Kidney epithelial cell (primary cell): Measurements from ENCODE around the gene FBLN1. TPM values are rescaled to one million over a fixed set of nuclear protein-coding genes. Genes with fewer than 3 reads are reported as not detected.
"Not testable (repeated sequence)": the region's sequence is repeated elsewhere in the genome, so short reads cannot be mapped to it uniquely, and the experiment has no call there.

Experiments used
- DNase-seq: peaks from one replicate; pipeline ENCODE4 v3.0.0-alpha.2; 2010; ENCODE audit warnings: low read depth
- H3K27me3 ChIP-seq: 2 replicates; pipeline ENCODE4 v1.6.0; 2011; ENCODE audit warnings: low read length; ENCODE audit not compliant: control insufficient read depth, insufficient read depth
- H3K36me3 ChIP-seq: 2 replicates; pipeline ENCODE4 v1.5.1; 2011; ENCODE audit warnings: low read length; ENCODE audit not compliant: control insufficient read depth, insufficient read depth
- H3K4me3 ChIP-seq: 2 replicates; pipeline ENCODE4 v1.5.1; 2011; ENCODE audit warnings: low read depth, mild to moderate bottlenecking, control low read depth, low read length
- total RNA-seq: library from RNA; depleted of rRNA; stranded (reverse); fragments of >200 nt; gene quantifications from 2 replicates; pipeline ENCODE4 v1.2.3, GENCODE V29; 2015
- TF ChIP-seq, protein P1 (sequence below): IDR thresholded peaks from 2 replicates; pipeline ENCODE4 v1.5.1; 2011; ENCODE audit warnings: mild to moderate bottlenecking, moderate library complexity, low read length, control low read depth, inconsistent platforms; ENCODE audit not compliant: insufficient read depth, poor library complexity, severe bottlenecking

The FBLN1 gene
- total RNA-seq, 1 donor from 2014 or later = 32.8 TPM

DNA sequence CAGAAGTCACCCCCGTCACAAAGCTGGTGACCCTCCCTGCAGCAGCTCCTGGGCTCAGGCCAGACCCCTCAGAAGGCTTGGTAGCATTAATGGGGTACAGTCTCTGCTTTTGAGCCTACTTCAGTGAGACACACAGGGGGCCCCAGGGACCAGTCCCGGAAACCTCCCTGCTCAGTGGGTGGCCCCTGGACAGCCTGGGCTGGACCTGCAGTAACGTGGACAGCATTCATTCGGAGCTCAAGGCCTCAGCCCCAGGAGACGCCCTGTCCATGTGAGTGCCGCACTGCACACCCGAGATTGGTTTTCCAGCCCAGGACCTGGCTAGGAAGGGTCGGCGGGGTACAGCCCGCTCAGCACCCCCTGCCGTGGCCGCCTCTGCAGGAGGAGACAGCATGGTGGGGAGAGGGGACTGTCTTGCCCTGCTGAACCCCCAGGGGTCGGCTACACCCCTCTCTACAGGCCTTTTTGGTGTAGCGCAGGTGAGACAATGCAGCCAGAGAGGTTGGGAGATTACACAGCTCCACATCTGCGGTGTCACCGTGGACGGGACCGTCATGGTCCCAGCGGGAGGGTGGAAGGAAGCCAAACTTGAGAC is 83.4 kb downstream of the FBLN1 start:
- Histone ChIP-seq H3K4me3 (no peak overlapping the region), H3K27me3 (no peaks in the 10 kb centered on the region), H3K36me3 (no peaks in the 10 kb centered on the region)
- no peak for DNase-seq
- TF ChIP-seq, protein P1, sequence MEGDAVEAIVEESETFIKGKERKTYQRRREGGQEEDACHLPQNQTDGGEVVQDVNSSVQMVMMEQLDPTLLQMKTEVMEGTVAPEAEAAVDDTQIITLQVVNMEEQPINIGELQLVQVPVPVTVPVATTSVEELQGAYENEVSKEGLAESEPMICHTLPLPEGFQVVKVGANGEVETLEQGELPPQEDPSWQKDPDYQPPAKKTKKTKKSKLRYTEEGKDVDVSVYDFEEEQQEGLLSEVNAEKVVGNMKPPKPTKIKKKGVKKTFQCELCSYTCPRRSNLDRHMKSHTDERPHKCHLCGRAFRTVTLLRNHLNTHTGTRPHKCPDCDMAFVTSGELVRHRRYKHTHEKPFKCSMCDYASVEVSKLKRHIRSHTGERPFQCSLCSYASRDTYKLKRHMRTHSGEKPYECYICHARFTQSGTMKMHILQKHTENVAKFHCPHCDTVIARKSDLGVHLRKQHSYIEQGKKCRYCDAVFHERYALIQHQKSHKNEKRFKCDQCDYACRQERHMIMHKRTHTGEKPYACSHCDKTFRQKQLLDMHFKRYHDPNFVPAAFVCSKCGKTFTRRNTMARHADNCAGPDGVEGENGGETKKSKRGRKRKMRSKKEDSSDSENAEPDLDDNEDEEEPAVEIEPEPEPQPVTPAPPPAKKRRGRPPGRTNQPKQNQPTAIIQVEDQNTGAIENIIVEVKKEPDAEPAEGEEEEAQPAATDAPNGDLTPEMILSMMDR = no peak

DNA sequence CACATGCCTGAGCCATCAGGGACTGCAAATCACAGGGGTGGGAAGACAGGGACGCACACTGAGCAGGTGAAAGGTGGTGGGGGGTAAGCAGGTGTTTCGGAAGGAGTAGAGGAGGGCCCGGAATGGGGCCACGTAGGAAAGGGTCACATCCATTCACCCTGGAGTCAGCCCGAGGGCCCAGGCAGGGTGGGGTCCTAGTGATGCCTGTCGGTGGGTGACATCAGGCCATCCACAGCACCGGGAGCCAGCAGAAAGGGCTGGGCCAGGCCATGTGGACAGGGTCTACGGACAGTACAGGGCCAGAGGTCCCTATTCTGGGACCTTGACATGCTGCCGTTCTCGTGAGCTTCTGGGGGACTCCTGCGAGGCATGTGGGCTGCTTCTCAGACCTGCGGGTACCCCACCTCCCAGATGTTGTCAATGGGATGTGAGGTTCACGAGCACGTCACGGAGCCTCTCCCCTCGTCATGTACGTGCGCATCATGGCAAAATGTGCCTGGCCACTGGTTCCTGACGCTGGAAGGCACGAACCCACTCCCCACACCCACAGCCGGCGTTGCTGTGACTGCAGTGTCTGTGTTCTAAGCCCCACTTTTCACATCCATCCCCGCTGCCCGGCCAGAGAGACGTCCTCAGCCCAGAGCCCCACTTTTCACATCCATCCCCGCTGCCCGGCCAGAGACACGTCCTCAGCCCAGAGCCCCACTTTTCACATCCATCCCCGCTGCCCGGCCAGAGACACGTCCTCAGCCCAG is 84.1 kb downstream of the FBLN1 start:
- H3K36me3 ChIP-seq = no peaks in the 10 kb centered on the region
- TF ChIP-seq, protein P1 = no peak
- DNase-seq = no peak
- H3K27me3 ChIP-seq = no peaks in the 10 kb centered on the region
- H3K4me3 ChIP-seq = no peak overlapping the region

DNA sequence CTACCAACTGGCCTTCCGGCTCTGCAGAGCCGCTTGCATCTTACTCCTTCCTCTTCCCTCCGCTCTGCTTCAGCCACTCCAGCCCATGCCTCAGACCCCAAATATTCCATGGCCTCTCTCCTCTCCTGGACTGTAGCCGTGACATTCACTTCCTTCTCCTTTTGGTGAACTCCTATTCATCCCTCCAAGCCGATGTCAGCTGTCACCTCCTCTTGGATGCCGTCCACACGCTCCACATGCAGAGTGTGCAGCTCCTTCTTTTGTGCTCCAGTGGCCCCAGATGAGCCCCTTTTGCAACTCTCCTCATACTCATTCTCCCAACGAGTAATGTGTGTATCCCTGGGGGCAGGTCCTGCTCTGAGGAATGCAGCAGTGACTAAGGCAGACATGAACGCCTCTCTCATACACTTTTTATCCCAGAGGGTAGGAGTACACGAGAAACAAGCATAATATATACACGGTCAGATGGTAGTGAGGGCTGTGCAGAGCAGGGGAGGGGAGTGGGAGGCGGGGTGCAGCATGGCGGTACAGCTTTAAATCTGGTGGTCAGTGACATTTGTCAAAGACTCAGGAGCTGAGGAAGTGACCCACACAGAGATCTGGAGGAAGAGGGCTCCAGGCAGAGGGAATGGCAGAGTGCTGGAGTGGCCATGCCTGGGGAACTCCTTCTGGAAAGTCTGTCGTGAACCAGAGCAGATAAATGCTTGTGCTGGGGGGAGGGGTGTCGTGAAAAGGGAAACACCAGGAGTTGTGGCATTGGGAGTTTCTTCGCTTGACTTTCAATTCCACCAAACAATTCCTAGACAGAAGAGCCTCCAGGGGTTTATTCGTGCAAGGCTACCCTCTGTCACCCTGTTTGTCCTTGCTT is 85.2 kb downstream of the FBLN1 start:
- H3K4me3 ChIP-seq = no peak overlapping the region
- TF ChIP-seq, protein P1 = no peak
- no peak for DNase-seq
- no peaks in the 10 kb centered on the region for H3K36me3 ChIP-seq
- no peaks in the 10 kb centered on the region for H3K27me3 ChIP-seq

DNA sequence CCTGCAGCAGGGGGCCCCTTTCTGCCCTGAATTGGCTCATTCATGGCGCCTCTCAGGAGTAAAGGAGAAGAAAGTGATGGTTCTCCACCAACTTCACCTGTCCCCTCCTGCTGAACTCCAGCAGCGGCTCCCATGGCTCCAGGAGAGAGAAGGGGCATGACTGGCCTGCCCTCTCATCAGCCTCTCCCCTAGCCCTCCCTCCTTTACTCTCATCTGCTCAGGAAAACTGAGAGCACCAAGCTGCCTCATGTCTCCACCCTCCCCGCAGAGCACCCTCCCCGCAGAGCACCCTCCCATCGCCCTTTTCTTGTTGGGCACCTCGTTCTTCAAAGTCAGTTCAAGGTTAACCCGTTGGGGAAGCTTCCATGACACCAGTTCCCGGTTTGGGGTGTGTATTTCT is 86.9 kb downstream of the FBLN1 start:
- TF ChIP-seq, protein P1 = no peak
- DNase-seq = no peak
- H3K27me3 ChIP-seq = no peaks in the 10 kb centered on the region
- H3K36me3 ChIP-seq = no peaks in the 10 kb centered on the region
- no peak overlapping the region for H3K4me3 ChIP-seq

DNA sequence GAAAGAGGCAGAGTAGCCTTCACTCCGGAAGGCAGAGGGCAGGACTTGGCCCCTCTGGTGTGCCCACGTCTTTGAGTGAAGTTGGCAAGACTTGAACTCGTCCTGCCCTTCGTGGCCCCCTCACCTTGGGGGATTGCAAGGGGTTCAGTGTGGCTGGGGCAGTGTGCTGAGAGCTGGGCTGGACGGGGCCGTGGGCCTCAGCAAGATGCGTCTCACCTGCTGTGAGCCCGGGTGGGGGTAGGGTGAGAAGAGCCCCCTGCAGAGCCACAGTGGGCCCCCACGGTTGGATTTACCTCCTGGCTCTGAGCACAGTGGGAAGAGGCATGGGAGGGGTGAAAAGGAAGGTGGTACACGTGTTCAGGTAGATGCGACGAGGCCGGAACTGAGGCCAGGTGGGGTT is 87.6 kb downstream of the FBLN1 start:
- Histone ChIP-seq H3K36me3 (no peaks in the 10 kb centered on the region), H3K4me3 (no peak overlapping the region), H3K27me3 (no peaks in the 10 kb centered on the region)
- no peak for DNase-seq
- TF ChIP-seq, protein P1 = no peak

DNA sequence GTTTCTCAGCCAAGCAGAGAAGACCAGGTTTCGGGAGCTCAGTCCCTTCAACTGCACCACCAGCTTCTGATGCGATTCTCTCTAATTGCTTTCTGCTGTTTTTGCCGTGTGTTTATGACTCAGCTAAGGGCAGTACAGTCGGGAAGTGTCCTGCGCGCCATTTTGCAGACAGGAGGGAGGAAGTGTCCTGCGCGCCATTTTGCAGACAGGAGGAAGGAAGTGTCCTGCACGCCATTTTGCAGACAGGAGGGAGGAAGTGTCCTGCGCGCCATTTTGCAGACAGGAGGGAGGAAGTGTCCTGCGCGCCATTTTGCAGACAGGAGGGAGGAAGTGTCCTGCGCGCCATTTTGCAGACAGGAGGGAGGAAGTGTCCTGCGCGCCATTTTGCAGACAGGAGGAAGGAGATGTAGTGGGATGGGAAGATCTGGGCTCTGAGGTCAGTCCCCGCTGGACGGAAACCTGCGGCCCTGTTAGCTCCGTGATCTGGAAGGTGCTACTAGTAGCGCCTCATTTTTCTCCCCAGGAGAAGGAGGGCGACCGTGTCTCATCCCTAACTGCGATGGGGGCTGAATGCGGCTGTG is 89.0 kb downstream of the FBLN1 start:
- DNase-seq, H3K27me3 ChIP-seq, H3K4me3 ChIP-seq, H3K36me3 ChIP-seq: not testable (repeated sequence)
